HL-60 (cell line): ENCODE measurements around the gene GASK1A.

ENCODE experiments used
- DNase-seq, 2 experiments: peaks; one replicate each; pipeline ENCODE4 v3.0.0-alpha.2; 2010 to 2020; ENCODE audit warnings: low read depth in 1 of 2, low spot score in 1 of 2
- H3K27ac ChIP-seq: fragments of 250-450 bp; sonication (Bioruptor Pico); replicated peaks from 2 replicates; pipeline ENCODE4 v1.5.1; 2020; ENCODE audit warnings: mild to moderate bottlenecking, moderate library complexity
- H3K27me3 ChIP-seq: fragments of 250-450 bp; sonication (Bioruptor Pico); 2 replicates; pipeline ENCODE4 v1.5.1; 2021; ENCODE audit warnings: mild to moderate bottlenecking, moderate library complexity; ENCODE audit not compliant: insufficient read depth, poor library complexity, severe bottlenecking
- H3K4me3 ChIP-seq: replicated peaks from 2 replicates; pipeline ENCODE4 v1.5.1; 2011; ENCODE audit warnings: mild to moderate bottlenecking, control low read depth, low read length; ENCODE audit not compliant: insufficient read depth
- GABPA ChIP-seq: IDR thresholded peaks from 2 replicates; pipeline ENCODE4 v1.6.1; 2012; ENCODE audit warnings: low read depth
- POLR2AphosphoS5 ChIP-seq: IDR thresholded peaks from 2 replicates; pipeline ENCODE4 v1.6.1; 2012; ENCODE audit warnings: low read depth
- SPI1 ChIP-seq: IDR thresholded peaks from 2 replicates; pipeline ENCODE4 v1.6.1; 2012; ENCODE audit warnings: low read depth, mild to moderate bottlenecking, borderline replicate concordance
- TF ChIP-seq, protein P1 (sequence below): IDR thresholded peaks from 2 replicates; pipeline ENCODE4 v1.6.1; 2012; ENCODE audit warnings: low read depth; ENCODE audit not compliant: insufficient replicate concordance
- TF ChIP-seq, protein P2 (sequence below): IDR thresholded peaks from one replicate; pipeline ENCODE4 v1.5.1; 2011; ENCODE audit warnings: low read length, control low read depth, inconsistent platforms; ENCODE audit not compliant: insufficient read depth

Gene GASK1A

DNA sequence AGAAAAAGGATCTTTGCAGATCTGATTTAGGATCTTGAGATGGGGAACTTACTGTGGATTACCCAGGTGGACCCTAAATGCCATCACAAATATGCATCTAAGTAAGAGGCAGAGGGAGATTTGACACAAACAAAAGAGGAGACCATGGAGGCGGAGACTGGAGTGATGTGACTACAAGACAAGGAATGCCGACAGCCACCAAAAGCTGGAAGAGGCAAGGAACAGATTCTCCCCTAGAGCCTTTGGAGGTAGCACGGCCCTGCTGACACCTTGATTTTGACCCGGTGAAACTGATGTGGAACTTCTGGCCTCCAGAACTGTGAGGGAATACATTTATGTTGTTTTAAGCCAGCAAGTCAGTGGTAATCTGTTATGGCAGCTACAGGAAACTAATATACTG is 44.0 kb downstream of the GASK1A start:
- H3K27ac ChIP-seq = no peak overlapping the region
- TF ChIP-seq GABPA (no peak), SPI1 (no peak), POLR2AphosphoS5 (no peak)
- TF ChIP-seq, protein P1, sequence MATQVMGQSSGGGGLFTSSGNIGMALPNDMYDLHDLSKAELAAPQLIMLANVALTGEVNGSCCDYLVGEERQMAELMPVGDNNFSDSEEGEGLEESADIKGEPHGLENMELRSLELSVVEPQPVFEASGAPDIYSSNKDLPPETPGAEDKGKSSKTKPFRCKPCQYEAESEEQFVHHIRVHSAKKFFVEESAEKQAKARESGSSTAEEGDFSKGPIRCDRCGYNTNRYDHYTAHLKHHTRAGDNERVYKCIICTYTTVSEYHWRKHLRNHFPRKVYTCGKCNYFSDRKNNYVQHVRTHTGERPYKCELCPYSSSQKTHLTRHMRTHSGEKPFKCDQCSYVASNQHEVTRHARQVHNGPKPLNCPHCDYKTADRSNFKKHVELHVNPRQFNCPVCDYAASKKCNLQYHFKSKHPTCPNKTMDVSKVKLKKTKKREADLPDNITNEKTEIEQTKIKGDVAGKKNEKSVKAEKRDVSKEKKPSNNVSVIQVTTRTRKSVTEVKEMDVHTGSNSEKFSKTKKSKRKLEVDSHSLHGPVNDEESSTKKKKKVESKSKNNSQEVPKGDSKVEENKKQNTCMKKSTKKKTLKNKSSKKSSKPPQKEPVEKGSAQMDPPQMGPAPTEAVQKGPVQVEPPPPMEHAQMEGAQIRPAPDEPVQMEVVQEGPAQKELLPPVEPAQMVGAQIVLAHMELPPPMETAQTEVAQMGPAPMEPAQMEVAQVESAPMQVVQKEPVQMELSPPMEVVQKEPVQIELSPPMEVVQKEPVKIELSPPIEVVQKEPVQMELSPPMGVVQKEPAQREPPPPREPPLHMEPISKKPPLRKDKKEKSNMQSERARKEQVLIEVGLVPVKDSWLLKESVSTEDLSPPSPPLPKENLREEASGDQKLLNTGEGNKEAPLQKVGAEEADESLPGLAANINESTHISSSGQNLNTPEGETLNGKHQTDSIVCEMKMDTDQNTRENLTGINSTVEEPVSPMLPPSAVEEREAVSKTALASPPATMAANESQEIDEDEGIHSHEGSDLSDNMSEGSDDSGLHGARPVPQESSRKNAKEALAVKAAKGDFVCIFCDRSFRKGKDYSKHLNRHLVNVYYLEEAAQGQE = no peak
- TF ChIP-seq, protein P2, sequence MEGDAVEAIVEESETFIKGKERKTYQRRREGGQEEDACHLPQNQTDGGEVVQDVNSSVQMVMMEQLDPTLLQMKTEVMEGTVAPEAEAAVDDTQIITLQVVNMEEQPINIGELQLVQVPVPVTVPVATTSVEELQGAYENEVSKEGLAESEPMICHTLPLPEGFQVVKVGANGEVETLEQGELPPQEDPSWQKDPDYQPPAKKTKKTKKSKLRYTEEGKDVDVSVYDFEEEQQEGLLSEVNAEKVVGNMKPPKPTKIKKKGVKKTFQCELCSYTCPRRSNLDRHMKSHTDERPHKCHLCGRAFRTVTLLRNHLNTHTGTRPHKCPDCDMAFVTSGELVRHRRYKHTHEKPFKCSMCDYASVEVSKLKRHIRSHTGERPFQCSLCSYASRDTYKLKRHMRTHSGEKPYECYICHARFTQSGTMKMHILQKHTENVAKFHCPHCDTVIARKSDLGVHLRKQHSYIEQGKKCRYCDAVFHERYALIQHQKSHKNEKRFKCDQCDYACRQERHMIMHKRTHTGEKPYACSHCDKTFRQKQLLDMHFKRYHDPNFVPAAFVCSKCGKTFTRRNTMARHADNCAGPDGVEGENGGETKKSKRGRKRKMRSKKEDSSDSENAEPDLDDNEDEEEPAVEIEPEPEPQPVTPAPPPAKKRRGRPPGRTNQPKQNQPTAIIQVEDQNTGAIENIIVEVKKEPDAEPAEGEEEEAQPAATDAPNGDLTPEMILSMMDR = no peak
- DNase-seq = no peak
- no peaks in the 10 kb centered on the region for H3K27me3 ChIP-seq
- no peak overlapping the region for H3K4me3 ChIP-seq

DNA sequence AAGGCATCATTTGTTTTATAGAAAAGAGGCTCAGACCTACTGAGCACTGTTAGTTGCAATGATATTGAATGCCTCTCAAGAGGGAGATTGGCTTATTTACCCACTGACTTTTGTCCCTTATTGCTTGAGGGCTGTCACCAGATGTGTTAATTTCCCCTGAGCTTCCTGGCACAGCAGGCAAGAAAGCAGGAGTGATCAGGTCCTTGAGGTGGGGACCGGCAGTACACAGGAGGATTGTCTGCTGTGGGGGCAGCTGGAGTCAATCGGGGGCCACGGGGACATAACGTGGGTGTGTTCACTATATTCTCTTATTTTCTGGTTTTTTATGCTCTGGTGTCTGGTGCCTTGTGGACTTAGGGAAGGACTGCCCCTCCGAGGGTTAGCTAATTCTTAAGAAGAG is 44.6 kb downstream of the GASK1A start:
- peak overlapping the region; percentile 46 for H3K27ac ChIP-seq
- no peak for TF ChIP-seq SPI1
- no peak for TF ChIP-seq GABPA
- no peak for TF ChIP-seq POLR2AphosphoS5
- TF ChIP-seq, protein P1 = no peak
- TF ChIP-seq, protein P2 = no peak
- no peaks in the 10 kb centered on the region for H3K27me3 ChIP-seq
- H3K4me3 ChIP-seq = no peak overlapping the region
- DNase-seq = no peak

DNA sequence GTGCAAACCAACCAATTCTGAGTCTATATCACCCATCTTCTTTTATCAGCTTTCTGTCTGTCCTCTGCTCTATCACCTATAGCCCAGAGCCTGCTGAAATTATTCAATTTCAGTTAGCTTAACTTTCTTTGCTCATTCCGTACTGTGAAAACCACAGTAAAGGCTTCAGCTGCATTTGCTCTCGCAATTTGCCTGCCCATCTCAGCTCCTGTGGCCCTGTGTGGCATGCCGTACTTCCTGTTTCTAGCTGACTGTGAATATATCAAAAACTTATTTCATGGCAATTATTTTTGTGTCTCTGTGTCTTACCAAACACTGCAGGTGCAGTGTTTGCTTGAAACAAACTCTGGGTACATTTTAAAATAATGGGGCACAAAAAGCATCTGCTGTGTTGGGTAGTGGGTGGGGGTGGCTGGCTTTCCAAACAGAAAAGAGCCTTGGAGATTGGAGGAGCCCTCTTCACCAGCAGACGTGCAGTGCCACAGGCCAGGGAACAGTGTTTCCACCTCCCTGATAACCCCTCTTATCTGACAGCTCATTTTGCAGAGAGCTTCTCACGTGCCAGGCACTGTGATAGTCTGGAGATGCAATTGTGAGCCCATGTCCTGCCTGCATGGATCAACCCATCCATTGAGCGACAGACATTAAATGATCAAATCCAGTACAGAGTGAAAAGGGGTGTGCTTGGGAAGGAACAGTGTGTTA is 45.2 kb downstream of the GASK1A start:
- TF ChIP-seq, protein P2 = no peak
- TF ChIP-seq, protein P1 = no peak
- TF ChIP-seq SPI1 = peak; percentile 67; the same call in 1 of the 2 replicates
- H3K4me3 ChIP-seq = no peak overlapping the region
- H3K27ac ChIP-seq = peak overlapping the region; percentile 46
- peak in 1 of 2 experiments; percentile 85 for DNase-seq
- H3K27me3 ChIP-seq = no peaks in the 10 kb centered on the region
